Measurements from ENCODE around the gene GAA. TPM values are rescaled to one million over a fixed set of nuclear protein-coding genes. Genes with fewer than 3 reads are reported as not detected.

Gene GAA
- total and polyA plus RNA-seq, 2 of the 13 experiments (the other 11 are each of a cell fraction or from before 2014, with no cell fraction given), result 21.6 to 36.4 TPM

DNA sequence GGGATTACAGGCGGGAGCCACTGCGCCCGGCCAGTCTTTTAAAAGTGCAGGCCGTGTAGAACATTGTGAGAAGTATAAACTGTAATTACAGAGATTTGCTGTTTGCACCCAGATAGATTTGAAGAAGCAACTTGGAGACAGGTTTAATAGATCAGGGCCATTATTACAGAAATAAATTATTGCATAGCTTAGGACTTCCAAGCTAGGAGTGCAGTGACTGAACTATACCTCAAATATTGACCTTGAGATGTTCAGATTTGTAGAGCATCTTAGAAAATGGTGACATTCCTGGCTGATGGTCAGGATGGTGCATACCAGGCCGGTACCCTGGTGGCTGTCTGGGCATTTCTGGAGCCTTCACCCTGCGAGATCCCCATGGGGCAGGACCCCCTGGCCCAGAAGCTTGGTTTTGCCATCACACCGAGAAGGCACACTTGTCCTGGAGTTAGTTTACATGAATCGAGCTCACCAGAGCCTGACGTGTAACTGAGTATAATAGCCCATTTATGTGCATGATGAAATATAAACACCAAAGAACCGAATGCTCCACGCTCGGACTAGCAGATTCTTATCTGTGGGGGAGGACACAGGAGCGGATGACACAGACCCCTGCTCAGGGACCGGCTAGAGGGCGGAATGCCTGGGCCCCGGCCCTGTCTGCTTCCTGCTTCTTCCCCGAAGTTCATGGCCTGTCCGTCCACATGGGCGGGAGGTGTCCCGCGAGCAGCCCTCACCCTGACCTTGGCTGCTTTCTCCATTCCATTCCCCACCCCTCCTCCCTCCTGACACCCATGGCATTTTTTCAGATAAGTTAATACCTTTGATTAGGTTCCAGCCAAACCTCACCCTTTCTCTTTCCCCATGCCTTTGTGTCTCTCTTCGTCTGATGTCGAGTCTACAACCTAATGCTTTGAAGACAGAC lies 32.8 kb upstream of the GAA start (continued):
- TF ChIP-seq RERE (CRISPR knock-in tag; IDR thresholded peaks at IDR 0.05; ENCODE audit: low read depth) (0 out of 2 replicates have a peak, but pooled peaks have one; percentile 13), POLR2AphosphoS2 (IDR thresholded peaks at IDR 0.05; ENCODE audit: low read depth, low read length) (no peak), ISL2 (CRISPR knock-in tag; IDR thresholded peaks at IDR 0.05) (peak; percentile 59), SMARCE1 (IDR thresholded peaks at IDR 0.05; ENCODE audit: borderline replicate concordance) (no peak), ZNF772 (CRISPR knock-in tag; IDR thresholded peaks at IDR 0.05) (no peak), NFIB (CRISPR knock-in tag; IDR thresholded peaks at IDR 0.05; ENCODE audit: borderline replicate concordance) (no peak), MEIS2 (CRISPR knock-in tag; IDR thresholded peaks at IDR 0.05) (no peak), SNAPC2 (CRISPR knock-in tag; IDR thresholded peaks at IDR 0.05) (no peak), TFDP2 (CRISPR knock-in tag; IDR thresholded peaks at IDR 0.05) (no peak), SPEN (CRISPR knock-in tag; IDR thresholded peaks at IDR 0.05; ENCODE audit: low read depth) (no peak), ADNP (CRISPR knock-in tag; IDR thresholded peaks at IDR 0.05) (no peak), CC2D1A (CRISPR knock-in tag; IDR thresholded peaks at IDR 0.05) (no peak), ZNF761 (CRISPR knock-in tag; conservative IDR thresholded peaks at IDR 0.05) (no peak), RBM22 (optimal IDR thresholded peaks at IDR 0.05; ENCODE audit: low read length) (no peak), TEAD2 (CRISPR knock-in tag; IDR thresholded peaks at IDR 0.05) (no peak), ZBTB42 (CRISPR knock-in tag; IDR thresholded peaks at IDR 0.05) (no peak), ZNF891 (CRISPR knock-in tag; IDR thresholded peaks at IDR 0.05) (0 out of 2 replicates have a peak, but pooled peaks have one; percentile 22), ZNF205 (CRISPR knock-in tag; IDR thresholded peaks at IDR 0.05) (0 out of 2 replicates have a peak, but pooled peaks have one; percentile 11), FOXO1 (CRISPR knock-in tag; IDR thresholded peaks at IDR 0.05) (peak; percentile 32; the same call in 1 of the 2 replicates), ZNF101 (CRISPR knock-in tag; IDR thresholded peaks at IDR 0.05; ENCODE audit: borderline replicate concordance, low read depth) (no peak), ZNF530 (CRISPR knock-in tag; IDR thresholded peaks at IDR 0.05; ENCODE audit: low read depth) (no peak)
- TF ChIP-seq, protein P1, sequence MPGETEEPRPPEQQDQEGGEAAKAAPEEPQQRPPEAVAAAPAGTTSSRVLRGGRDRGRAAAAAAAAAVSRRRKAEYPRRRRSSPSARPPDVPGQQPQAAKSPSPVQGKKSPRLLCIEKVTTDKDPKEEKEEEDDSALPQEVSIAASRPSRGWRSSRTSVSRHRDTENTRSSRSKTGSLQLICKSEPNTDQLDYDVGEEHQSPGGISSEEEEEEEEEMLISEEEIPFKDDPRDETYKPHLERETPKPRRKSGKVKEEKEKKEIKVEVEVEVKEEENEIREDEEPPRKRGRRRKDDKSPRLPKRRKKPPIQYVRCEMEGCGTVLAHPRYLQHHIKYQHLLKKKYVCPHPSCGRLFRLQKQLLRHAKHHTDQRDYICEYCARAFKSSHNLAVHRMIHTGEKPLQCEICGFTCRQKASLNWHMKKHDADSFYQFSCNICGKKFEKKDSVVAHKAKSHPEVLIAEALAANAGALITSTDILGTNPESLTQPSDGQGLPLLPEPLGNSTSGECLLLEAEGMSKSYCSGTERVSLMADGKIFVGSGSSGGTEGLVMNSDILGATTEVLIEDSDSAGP (CRISPR knock-in tag; IDR thresholded peaks at IDR 0.05; ENCODE audit: borderline replicate concordance), result peak; percentile 25; the same call in 1 of the 2 replicates

Data from HepG2 (cell line).